ENCODE data around the gene LAGE3. TPM values are rescaled to one million over a fixed set of nuclear protein-coding genes. Genes with fewer than 3 reads are reported as not detected.

The LAGE3 gene
- polyA plus RNA-seq, 10 donors = 8.4 to 16.6 (median 11.3) TPM

GRCh38 chrX:154436983-154437752, 41.9 kb downstream of the LAGE3 start, which contains the start of gene GDI1:
Gene GDI1, plus strand, starts transcription at chrX:154437154. Its CDS starts 101 bp downstream, at chrX:154437255.
- peak; percentile 41 to 84 (median 49) for DNase-seq

GRCh38 chrX:154436374-154436982, 42.6 kb downstream of the LAGE3 start:
- DNase-seq = peak in 1 of 3 donors; percentile 68

GRCh38 chrX:154435171-154435733, 43.8 kb downstream of the LAGE3 start:
- no peak for DNase-seq

GRCh38 chrX:154434394-154435168, 44.5 kb downstream of the LAGE3 start:
- no peak for DNase-seq

GRCh38 chrX:154433605-154434004, 45.5 kb downstream of the LAGE3 start:
- no peak for DNase-seq

GRCh38 chrX:154432210-154432609, 46.9 kb downstream of the LAGE3 start:
- no peak for DNase-seq

GRCh38 chrX:154431341-154431740, 47.7 kb downstream of the LAGE3 start:
- DNase-seq = no peak

GRCh38 chrX:154430916-154431315, 48.2 kb downstream of the LAGE3 start:
- no peak for DNase-seq

- DNase-seq = no peak
Measured at GRCh38 chrX:154430479-154430878, 48.6 kb downstream of the LAGE3 start.

- no peak for DNase-seq
Measured at GRCh38 chrX:154429711-154430110, 49.4 kb downstream of the LAGE3 start.

GRCh38 chrX:154428176-154429171, 50.6 kb downstream of the LAGE3 start, which contains the start of gene ATP6AP1:
Gene ATP6AP1, plus strand, starts transcription at chrX:154428677. Its CDS starts 16 bp downstream, at chrX:154428693.
- peak; percentile 91 to 96 (median 93) for DNase-seq

Other genes starting within 250 kb of the LAGE3 start
- not detected for gene OPN1MW3, start 221.7 kb downstream of the LAGE3 start, polyA plus RNA-seq (ENCODE audit: insufficient read length in 10 of 10)
- gene TEX28, start 184.2 kb downstream of the LAGE3 start, polyA plus RNA-seq (ENCODE audit: insufficient read length in 10 of 10) = not detected
- gene TKTL1, start 183.5 kb downstream of the LAGE3 start, polyA plus RNA-seq (ENCODE audit: insufficient read length in 10 of 10) = under 1 TPM in 8 of 10 donors, not detected in 2; 0.08 to 0.72 (median 0.27) TPM
- 100 to 1,000 TPM; 198 to 402 (median 274) TPM for gene FLNA, start 104.6 kb downstream of the LAGE3 start, polyA plus RNA-seq (ENCODE audit: insufficient read length in 10 of 10)
- gene EMD, start 100.0 kb downstream of the LAGE3 start, polyA plus RNA-seq (ENCODE audit: insufficient read length in 10 of 10) = 10 to 100 TPM; 39.6 to 54.1 (median 46.9) TPM
- 1,000 to 10,000 TPM; 4,675 to 6,417 (median 5,723) TPM for gene RPL10, start 80.9 kb downstream of the LAGE3 start, polyA plus RNA-seq (ENCODE audit: insufficient read length in 10 of 10)
- 10 to 100 TPM; 15.0 to 37.2 (median 32.3) TPM for gene DNASE1L1, start 70.0 kb downstream of the LAGE3 start, polyA plus RNA-seq (ENCODE audit: insufficient read length in 10 of 10)
- gene TAFAZZIN, start 67.7 kb downstream of the LAGE3 start, polyA plus RNA-seq (ENCODE audit: insufficient read length in 10 of 10) = 10 to 100 TPM; 15.5 to 38.3 (median 25.9) TPM
- gene ATP6AP1, start 50.6 kb downstream of the LAGE3 start, polyA plus RNA-seq (ENCODE audit: insufficient read length in 10 of 10) = 10 to 100 TPM; 52.3 to 72.3 (median 59.8) TPM
- gene GDI1, start 42.1 kb downstream of the LAGE3 start, polyA plus RNA-seq (ENCODE audit: insufficient read length in 10 of 10) = 100 to 1,000 TPM in 1 of 10 donors, 10 to 100 TPM in 9; 71.8 to 116 (median 84.7) TPM
- gene FAM50A, start 35.1 kb downstream of the LAGE3 start, polyA plus RNA-seq (ENCODE audit: insufficient read length in 10 of 10) = 10 to 100 TPM; 48.1 to 69.6 (median 57.6) TPM
- 10 to 100 TPM; 29.4 to 55.6 (median 33.2) TPM for gene PLXNA3, start 21.0 kb downstream of the LAGE3 start, polyA plus RNA-seq (ENCODE audit: insufficient read length in 10 of 10)
- gene UBL4A, start 7.3 kb upstream of the LAGE3 start, polyA plus RNA-seq (ENCODE audit: insufficient read length in 10 of 10) = 10 to 100 TPM; 18.4 to 29.0 (median 23.5) TPM
- gene SLC10A3, start 11.3 kb upstream of the LAGE3 start, polyA plus RNA-seq (ENCODE audit: insufficient read length in 10 of 10) = 10 to 100 TPM in 8 of 10 donors, 1 to 10 TPM in 2; 9.1 to 17.4 (median 12.2) TPM
- 10 to 100 TPM; 21.6 to 33.9 (median 26.2) TPM for gene FAM3A, start 37.0 kb upstream of the LAGE3 start, polyA plus RNA-seq (ENCODE audit: insufficient read length in 10 of 10)
- 10 to 100 TPM; 10.0 to 17.7 (median 13.1) TPM for gene G6PD, start 67.6 kb upstream of the LAGE3 start, polyA plus RNA-seq (ENCODE audit: insufficient read length in 10 of 10)
- 10 to 100 TPM; 11.0 to 14.2 (median 12.9) TPM for gene IKBKG, start 68.3 kb upstream of the LAGE3 start, polyA plus RNA-seq (ENCODE audit: insufficient read length in 10 of 10)
- not detected for gene CTAG1A, start 105.9 kb upstream of the LAGE3 start, polyA plus RNA-seq (ENCODE audit: insufficient read length in 10 of 10)
- gene CTAG1B, start 140.0 kb upstream of the LAGE3 start, polyA plus RNA-seq (ENCODE audit: insufficient read length in 10 of 10) = not detected
- gene CTAG2, start 174.3 kb upstream of the LAGE3 start, polyA plus RNA-seq (ENCODE audit: insufficient read length in 10 of 10) = not detected